Measurements from ENCODE around the gene HIVEP3.

GRCh38 chr1:41742219-41742618 lies 176.5 kb downstream of the HIVEP3 start:
- TF ChIP-seq CTCF (IDR thresholded peaks at IDR 0.05) (no peak), POLR2AphosphoS5 (IDR thresholded peaks at IDR 0.05; ENCODE audit: low read depth, low read length) (no peak), SIN3A (IDR thresholded peaks at IDR 0.05; ENCODE audit: borderline replicate concordance, insufficient read depth, low read depth, low read length) (no peak), REST (IDR thresholded peaks at IDR 0.05; ENCODE audit: insufficient read depth in 1 of 2, low read depth in 2 of 2, low read length in 1 of 2) (no peak)

Data from Panc1 (cell line).